Measurements from ENCODE around the gene RBM48.
A peak's percentile ranks its signal among the peaks of the same experiment; 100 is the strongest.
"Not testable (repeated sequence)": the region's sequence is repeated elsewhere in the genome, so short reads cannot be mapped to it uniquely, and the experiment has no call there.

RBM48 gene

GRCh38 chr7:92528188-92528957 is at the start of gene RBM48, which contains the start of gene PEX1:
TSS of gene RBM48 (plus strand) at chr7:92528795. CDS start at chr7:92528814, 19 bp downstream.
TSS of gene PEX1 (minus strand) at chr7:92528520. CDS start at chr7:92528435, 85 bp downstream.
- peak; percentile 98 for DNase-seq

- not testable (repeated sequence) for DNase-seq
Measured at GRCh38 chr7:92479146-92479545, 49.4 kb upstream of the RBM48 start.

- DNase-seq = not testable (repeated sequence)
Measured at GRCh38 chr7:92483624-92484023, 45.0 kb upstream of the RBM48 start.

- DNase-seq = not testable (repeated sequence)
Measured at GRCh38 chr7:92484226-92484625, 44.4 kb upstream of the RBM48 start.

- no peak for DNase-seq
Measured at GRCh38 chr7:92485267-92485892, 43.2 kb upstream of the RBM48 start.

GRCh38 chr7:92485974-92486373 is 42.6 kb upstream of the RBM48 start:
- DNase-seq = no peak

- DNase-seq = no peak
Measured at GRCh38 chr7:92487804-92488203, 40.8 kb upstream of the RBM48 start.

- DNase-seq = no peak
Measured at GRCh38 chr7:92489634-92490033, 39.0 kb upstream of the RBM48 start.

GRCh38 chr7:92496876-92497275 is 31.7 kb upstream of the RBM48 start:
- no peak for DNase-seq

- no peak for DNase-seq
Measured at GRCh38 chr7:92498557-92498956, 30.0 kb upstream of the RBM48 start.

GRCh38 chr7:92503767-92504166 is 24.8 kb upstream of the RBM48 start:
- DNase-seq = no peak

GRCh38 chr7:92504563-92504962 is 24.0 kb upstream of the RBM48 start:
- DNase-seq = no peak

GRCh38 chr7:92506363-92506762 is 22.2 kb upstream of the RBM48 start:
- no peak for DNase-seq

GRCh38 chr7:92508946-92509345 is 19.6 kb upstream of the RBM48 start:
- DNase-seq = no peak

GRCh38 chr7:92513167-92513902 is 15.3 kb upstream of the RBM48 start:
- no peak for DNase-seq

- no peak for DNase-seq
Measured at GRCh38 chr7:92517631-92518030, 11.0 kb upstream of the RBM48 start.

- DNase-seq = no peak
Measured at GRCh38 chr7:92520024-92520423, 8.6 kb upstream of the RBM48 start.

- no peak for DNase-seq
Measured at GRCh38 chr7:92523110-92523509, 5.5 kb upstream of the RBM48 start.

- peak; percentile 30 for DNase-seq
Measured at GRCh38 chr7:92527300-92528187, 1.1 kb upstream of the RBM48 start.

GRCh38 chr7:92528958-92529264 is 316 bp downstream of the RBM48 start:
- no peak for DNase-seq

- DNase-seq = no peak
Measured at GRCh38 chr7:92534572-92534971, 6.0 kb downstream of the RBM48 start.

GRCh38 chr7:92543542-92543941 is 14.9 kb downstream of the RBM48 start:
- DNase-seq = not testable (repeated sequence)

GRCh38 chr7:92545116-92545515 is 16.5 kb downstream of the RBM48 start:
- not testable (repeated sequence) for DNase-seq

Data from DMS79 (cell line).